HepG2 (cell line): ENCODE data around the gene FRS2. TPM values are rescaled to one million over a fixed set of nuclear protein-coding genes. Genes with fewer than 3 reads are reported as not detected.

Experiments
- ATAC-seq: fragments of 200-7000 bp; cut with Tn5 transposase; 3 replicates; pipeline ENCODE4 v1.9.1; 2020; ENCODE audit warnings: mild to moderate bottlenecking, moderate library complexity
- BruUV-seq: library from RNA; stranded (reverse); fragments of 400-500 nt; replicated peaks from 2 replicates; lab custom pipeline; 2021; lab: Mats Ljungman, UMichigan
- CTCF ChIA-PET: fragments of 300-600 bp; formaldehyde crosslinking; extraction: SDS; loops from one replicate; lab custom pipeline; 2021; ENCODE audit warnings: low total read pairs, inconsistent platforms, low intra/inter-chr PET ratio; lab: Yijun Ruan, JAX
- POLR2A ChIA-PET: fragments of 350-600 bp; sonication (Branson Sonifier 250); formaldehyde crosslinking; loops from one replicate; lab custom pipeline; 2020; ENCODE audit warnings: antibody characterized with exemption, inconsistent platforms; lab: Yijun Ruan, JAX
- DNase-seq: peaks from one replicate; pipeline ENCODE4 v3.0.0-alpha.2; 2015; ENCODE audit warnings: low spot score
- FAIRE-seq: peaks from 3 replicates; lab custom pipeline; 2011; peaks lifted over from hg19 to GRCh38; lab: Jason Lieb, UNC
- H2AFZ ChIP-seq: one replicate; pipeline ENCODE4 v1.6.1; 2011; ENCODE audit warnings: low read length, inconsistent platforms
- H3K27ac ChIP-seq: fragments of 300-600 bp; 3 replicates; pipeline ENCODE4 v1.8.0; 2011; ENCODE audit warnings: mixed run types, mild to moderate bottlenecking, mixed read lengths, low read length, inconsistent platforms; ENCODE audit not compliant: insufficient read depth; ENCODE audit errors: extremely low read length
- H3K27me3 ChIP-seq, 2 experiments: fragments of 200-600 bp in 1 of 2; 2 replicates in 1 of 2; 3 replicates in 1 of 2; pipeline versions ENCODE4 v1.6.0 to v1.8.0; 2011; ENCODE audit warnings: low read length in 2 of 2, mild to moderate bottlenecking in 2 of 2, moderate library complexity in 2 of 2, inconsistent platforms in 1 of 2; ENCODE audit not compliant: insufficient read depth in 2 of 2, control insufficient read depth in 1 of 2
- H3K36me3 ChIP-seq, 2 experiments: fragments of 200-600 bp in 1 of 2; replicated peaks in 1 of 2; 2 replicates in 1 of 2; 3 replicates in 1 of 2; pipeline versions ENCODE4 v1.5.1 to v1.8.0; 2011; ENCODE audit warnings: low read length in 2 of 2, inconsistent platforms in 1 of 2; ENCODE audit not compliant: insufficient read depth in 2 of 2, control insufficient read depth in 1 of 2
- H3K4me1 ChIP-seq: 2 replicates; pipeline ENCODE4 v1.5.1; 2012; ENCODE audit warnings: low read length, inconsistent platforms; ENCODE audit not compliant: insufficient read depth
- H3K4me2 ChIP-seq: 2 replicates; pipeline ENCODE4 v1.6.0; 2011; ENCODE audit warnings: low read depth, low read length, inconsistent platforms
- H3K4me3 ChIP-seq, 3 experiments: fragments of 200-600 bp in 1 of 3; sonication (generic), shearing (Covaris generic) in 1 of 3; replicated peaks in 1 of 3; 2 replicates each; pipeline ENCODE4 v1.5.1; 2011 to 2016; ENCODE audit warnings: low read length in 3 of 3, inconsistent platforms in 2 of 3, low read depth in 2 of 3, mild to moderate bottlenecking in 2 of 3, control low read depth in 1 of 3, mixed read lengths in 1 of 3; ENCODE audit not compliant: insufficient read depth in 1 of 3
- H3K79me2 ChIP-seq: one replicate; pipeline ENCODE4 v1.6.1; 2011; ENCODE audit warnings: low read length, inconsistent platforms; ENCODE audit not compliant: insufficient read depth
- H3K9ac ChIP-seq: 2 replicates; pipeline ENCODE4 v1.6.0; 2011; ENCODE audit warnings: mild to moderate bottlenecking, low read depth, low read length, inconsistent platforms; ENCODE audit not compliant: insufficient read depth
- H3K9me3 ChIP-seq: 2 replicates; pipeline ENCODE4 v1.5.1; 2012; ENCODE audit warnings: mild to moderate bottlenecking, low read length
- H4K20me1 ChIP-seq: 2 replicates; pipeline ENCODE4 v1.6.0; 2011; ENCODE audit warnings: inconsistent platforms, mild to moderate bottlenecking, low read length, moderate library complexity; ENCODE audit not compliant: insufficient read depth
- CC2D1A ChIP-seq: sonication (generic); formaldehyde crosslinking; IDR thresholded peaks from 2 replicates; pipeline ENCODE4 v1.8.1; 2023; ENCODE audit warnings: mild to moderate bottlenecking, missing genetic modification reagents
- GATA4 ChIP-seq: sonication (generic); IDR thresholded peaks from 2 replicates; pipeline ENCODE4 v1.6.1; 2016; ENCODE audit warnings: antibody characterized with exemption, low read depth, borderline replicate concordance
- NRL ChIP-seq: sonication (generic); formaldehyde crosslinking; IDR thresholded peaks from 2 replicates; pipeline ENCODE4 v1.5.0; 2020; ENCODE audit warnings: missing genetic modification reagents, mild to moderate bottlenecking, moderate library complexity, borderline replicate concordance
- PHF5A ChIP-seq: IDR thresholded peaks from one replicate; pipeline ENCODE4 v1.6.1; 2018; ENCODE audit warnings: low read depth, missing genetic modification reagents; ENCODE audit not compliant: unreplicated experiment
- POLR2AphosphoS5 ChIP-seq: IDR thresholded peaks from 2 replicates; pipeline ENCODE4 v1.6.1; 2012; ENCODE audit warnings: low read depth, low read length
- RCOR2 ChIP-seq: IDR thresholded peaks from 2 replicates; pipeline ENCODE4 v1.6.1; 2016; ENCODE audit warnings: missing biosample characterization, missing genetic modification reagents
- TBP ChIP-seq: sonication (generic); formaldehyde crosslinking; IDR thresholded peaks from 2 replicates; pipeline ENCODE4 v1.5.0; 2020; ENCODE audit warnings: missing genetic modification reagents
- TFDP2 ChIP-seq: sonication (generic); formaldehyde crosslinking; IDR thresholded peaks from 2 replicates; pipeline ENCODE4 v1.4.0; 2020; ENCODE audit warnings: missing genetic modification reagents
- ZNF180 ChIP-seq: sonication (generic); formaldehyde crosslinking; IDR thresholded peaks from 2 replicates; pipeline ENCODE4 v1.4.0; 2020; ENCODE audit warnings: low read depth, missing genetic modification reagents, borderline replicate concordance
- ZNF329 ChIP-seq: sonication (generic); formaldehyde crosslinking; IDR thresholded peaks from 2 replicates; pipeline ENCODE4 v1.9.0; 2021; ENCODE audit warnings: low read depth, mild to moderate bottlenecking, missing genetic modification reagents
- ZNF484 ChIP-seq: sonication (generic); formaldehyde crosslinking; IDR thresholded peaks from 2 replicates; pipeline ENCODE4 v1.5.1; 2020; ENCODE audit warnings: mild to moderate bottlenecking, low read depth, missing genetic modification reagents, borderline replicate concordance
- ZNF614 ChIP-seq: IDR thresholded peaks from 2 replicates; pipeline ENCODE4 v1.6.1; 2018; ENCODE audit warnings: missing biosample characterization, missing genetic modification reagents, inconsistent platforms, borderline replicate concordance
- ZNF746 ChIP-seq: sonication (generic); formaldehyde crosslinking; IDR thresholded peaks from 2 replicates; pipeline ENCODE4 v1.8.0; 2022; ENCODE audit warnings: mild to moderate bottlenecking, missing genetic modification reagents
- ZSCAN29 ChIP-seq: sonication (generic); formaldehyde crosslinking; conservative IDR thresholded peaks from 2 replicates; pipeline ENCODE4 v1.4.0; 2020; ENCODE audit warnings: mild to moderate bottlenecking, missing genetic modification reagents
- WGBS: methylation state at CpG from one replicate; pipeline ENCODE4 v1.1.6; 2017; ENCODE audit warnings: low lambda C conversion rate; 5-methylcytosine and 5-hydroxymethylcytosine counted together
- in situ Hi-C: cut with HindIII; loops from 2 replicates; pipeline ENCODE4 v1.10.0; 2017; ENCODE audit warnings: low pct_unique_long_range_greater_than_20kb; ENCODE audit not compliant: extremely low pct_ligation_motif_present
- intact Hi-C: fragments of 100-400 bp; cut with micrococcal nuclease; formaldehyde crosslinking; loops from one replicate; pipeline ENCODE4 v1.10.0; 2022; ENCODE audit not compliant: unreplicated experiment
- polyA plus RNA-seq, 8 experiments: library from polyadenylated mRNA; depleted of rRNA in 3 of 8; stranded (reverse) in 7 of 8; unstranded in 1 of 8; fragments of >200 nt; fragmentation: Illumina TruSeq in 4 of 8; extraction: Trizol in 4 of 8; gene quantifications; 2 replicates each; pipeline versions ENCODE4 v1.2.1 to v1.2.3, GENCODE V29; 2011 to 2016; ENCODE audit warnings: low read depth in 4 of 8, missing spikeins in 1 of 8, mixed read lengths in 1 of 8; ENCODE audit not compliant: insufficient read depth in 1 of 8
- total RNA-seq, 5 experiments: library from RNA; depleted of rRNA; stranded (reverse); fragments of >200 nt; fragmentation: Illumina TruSeq; extraction: Trizol; gene quantifications; 2 replicates each; pipeline ENCODE4 v1.2.3, GENCODE V29; 2016; ENCODE audit warnings: low read depth in 1 of 5

FRS2 gene
- total and polyA plus RNA-seq, 2 of the 13 experiments (the other 11 are each of a cell fraction or from before 2014, with no cell fraction given) = 8.3 to 16.8 TPM

- Histone ChIP-seq H3K4me1 (peaks cover 7% of the 10 kb centered on the region; the same call in 1 of the 2 replicates), H3K4me2 (no peak overlapping the region), H4K20me1 (no peaks in the 10 kb centered on the region), H3K27me3 (peaks cover 0 to 10% of the 10 kb centered on the region in 2 experiments; a peak in 2 of 5 replicates), H3K27ac (no peak overlapping the region)
- ChIA-PET POLR2A (no interaction called here), CTCF (no interaction called here)
- WGBS = 38% methylated on average over 2 of the region's 4 CpGs
- DNase-seq = no peak
- no peak for ATAC-seq
- no peak for TF ChIP-seq NRL (CRISPR knock-in tag)
- TF ChIP-seq, all 625 proteins: peak for 0
- in situ Hi-C loops = no loop called here
- Histone ChIP-seq H3K9me3 (no peaks in the 10 kb centered on the region), H3K4me3 (no peak overlapping the region), H3K79me2 (no peaks in the 10 kb centered on the region), H2AFZ (no peak overlapping the region), H3K36me3 (no peaks in the 10 kb centered on the region), H3K9ac (no peak overlapping the region)
- no peak for FAIRE-seq
- BruUV-seq = no TSS peak
- intact Hi-C loops = no loop called here
Measured at GRCh38 chr12:69620077-69620476, 149.9 kb downstream of the FRS2 start.

DNA sequence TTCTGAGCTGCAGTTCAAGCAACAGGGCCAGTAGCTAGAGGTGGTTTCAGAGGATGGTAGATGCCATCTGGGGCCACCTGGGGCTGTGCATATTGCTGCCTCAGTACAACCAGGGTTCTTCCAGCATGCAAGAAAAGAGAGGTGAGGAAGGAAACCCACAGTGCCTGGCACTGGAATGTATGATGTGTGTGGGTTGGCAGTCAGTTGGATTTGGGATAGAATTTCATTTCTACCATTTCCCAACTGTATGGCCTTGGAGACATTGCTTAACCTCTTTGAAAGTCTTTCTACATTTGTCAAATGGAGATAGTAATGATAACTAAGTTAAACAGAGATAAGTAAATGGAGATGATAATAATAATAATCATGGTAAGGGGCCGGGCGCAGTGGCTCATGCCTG, 150.7 kb downstream of the FRS2 start:
- no peak overlapping the region for H3K4me2 ChIP-seq
- no peaks in the 10 kb centered on the region for H3K79me2 ChIP-seq
- 66% methylated on average over 2 of the region's 2 CpGs for WGBS
- H3K27me3 ChIP-seq = peaks cover 0 to 13% of the 10 kb centered on the region in 2 experiments; a peak in 2 of 5 replicates
- no peak overlapping the region for H3K27ac ChIP-seq
- BruUV-seq = no TSS peak
- FAIRE-seq = no peak
- POLR2A ChIA-PET = interaction anchor here (0.6 kb wide), 1 partner anchor 218 kb away, joined by 3 read pairs; no protein-coding TSS in a partner anchor
- DNase-seq = no peak
- H3K4me1 ChIP-seq = peaks cover 7% of the 10 kb centered on the region; the same call in 1 of the 2 replicates
- no peak for TF ChIP-seq TFDP2
- TF ChIP-seq PHF5A (CRISPR knock-in tag) = no peak
- TF ChIP-seq ZSCAN29 (CRISPR knock-in tag) = no peak
- TF ChIP-seq ZNF484 (CRISPR knock-in tag) = no peak
- TF ChIP-seq POLR2AphosphoS5 = no peak
- TF ChIP-seq GATA4 = no peak
- TF ChIP-seq CC2D1A (CRISPR knock-in tag) = no peak
- no peak for TF ChIP-seq ZNF614
- no peak for TF ChIP-seq RCOR2 (CRISPR knock-in tag)
- TF ChIP-seq ZNF746 (CRISPR knock-in tag) = no peak
- no peak for TF ChIP-seq ZNF180 (CRISPR knock-in tag)
- no peak for TF ChIP-seq TBP (CRISPR knock-in tag)
- TF ChIP-seq ZNF329 (CRISPR knock-in tag) = no peak
- no peaks in the 10 kb centered on the region for H3K9me3 ChIP-seq
- no peaks in the 10 kb centered on the region for H4K20me1 ChIP-seq
- H3K9ac ChIP-seq = no peak overlapping the region
- no peak overlapping the region for H2AFZ ChIP-seq
- intact Hi-C loops = no loop called here
- CTCF ChIA-PET = no interaction called here
- no peak overlapping the region for H3K4me3 ChIP-seq
- in situ Hi-C loops = no loop called here
- no peaks in the 10 kb centered on the region for H3K36me3 ChIP-seq
- ATAC-seq = no peak
